ENCODE data around the gene NLK.

DNA sequence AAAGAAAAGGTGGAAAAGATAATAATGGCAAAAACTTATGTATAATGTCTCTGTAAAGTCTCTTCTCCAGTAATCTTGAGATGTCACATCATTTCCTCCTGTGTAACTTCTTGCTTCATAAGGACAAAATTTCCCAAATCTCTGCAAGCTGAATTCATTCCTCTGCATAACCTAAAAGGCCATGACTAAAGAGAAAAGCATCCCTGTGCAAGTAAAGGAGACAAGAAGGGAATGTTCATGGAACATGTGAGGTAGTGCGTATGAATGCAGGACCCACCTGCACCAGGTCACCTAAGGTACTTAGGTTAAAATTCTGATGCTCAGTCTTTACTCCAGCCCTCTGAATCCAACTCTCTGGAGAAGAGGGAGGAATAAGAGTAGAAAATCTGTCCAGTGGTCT, 46.9 kb upstream of the NLK start:
- TF ChIP-seq, protein P1, sequence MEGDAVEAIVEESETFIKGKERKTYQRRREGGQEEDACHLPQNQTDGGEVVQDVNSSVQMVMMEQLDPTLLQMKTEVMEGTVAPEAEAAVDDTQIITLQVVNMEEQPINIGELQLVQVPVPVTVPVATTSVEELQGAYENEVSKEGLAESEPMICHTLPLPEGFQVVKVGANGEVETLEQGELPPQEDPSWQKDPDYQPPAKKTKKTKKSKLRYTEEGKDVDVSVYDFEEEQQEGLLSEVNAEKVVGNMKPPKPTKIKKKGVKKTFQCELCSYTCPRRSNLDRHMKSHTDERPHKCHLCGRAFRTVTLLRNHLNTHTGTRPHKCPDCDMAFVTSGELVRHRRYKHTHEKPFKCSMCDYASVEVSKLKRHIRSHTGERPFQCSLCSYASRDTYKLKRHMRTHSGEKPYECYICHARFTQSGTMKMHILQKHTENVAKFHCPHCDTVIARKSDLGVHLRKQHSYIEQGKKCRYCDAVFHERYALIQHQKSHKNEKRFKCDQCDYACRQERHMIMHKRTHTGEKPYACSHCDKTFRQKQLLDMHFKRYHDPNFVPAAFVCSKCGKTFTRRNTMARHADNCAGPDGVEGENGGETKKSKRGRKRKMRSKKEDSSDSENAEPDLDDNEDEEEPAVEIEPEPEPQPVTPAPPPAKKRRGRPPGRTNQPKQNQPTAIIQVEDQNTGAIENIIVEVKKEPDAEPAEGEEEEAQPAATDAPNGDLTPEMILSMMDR (IDR thresholded peaks at IDR 0.05), result no peak
- TF ChIP-seq POLR2A (IDR thresholded peaks at IDR 0.05) (no peak), POLR2AphosphoS5 (IDR thresholded peaks at IDR 0.05) (no peak)
